Testis (tissue), 2 donors: ENCODE data around the gene MCOLN1.
A peak's percentile ranks its signal among the peaks of the same experiment; 100 is the strongest.

Experiments used
- CTCF ChIP-seq, 3 experiments: fragments of 450-650 bp in 2 of 3; fragments of 200-600 bp in 1 of 3; sonication (generic) in 1 of 3; IDR thresholded peaks; one replicate each; pipeline ENCODE4 v1.5.1; 2016 to 2019; ENCODE audit warnings: antibody characterized with exemption in 3 of 3, mild to moderate bottlenecking in 2 of 3, moderate library complexity in 1 of 3
- POLR2A ChIP-seq: fragments of 450-650 bp; IDR thresholded peaks from one replicate; pipeline ENCODE4 v1.6.1; 2017; ENCODE audit warnings: antibody characterized with exemption, mild to moderate bottlenecking, moderate library complexity

- TF ChIP-seq CTCF (IDR thresholded peaks at IDR 0.05) (no peak), POLR2A (peak; percentile 37)
These were observed 33.6 kb upstream of the MCOLN1 start, which contains the start of gene PEX11G for GRCh38 chr19:7488736-7489353.
